SH-SY5Y (cell line): ENCODE measurements around the gene CTDSP1.

Experiments used
- GATA2 ChIP-seq: IDR thresholded peaks from 2 replicates; pipeline ENCODE4 v1.6.1; 2011; ENCODE audit warnings: mild to moderate bottlenecking, low read depth, low read length
- GATA3 ChIP-seq: IDR thresholded peaks from 2 replicates; pipeline ENCODE4 v1.6.1; 2011; ENCODE audit warnings: low read depth, mild to moderate bottlenecking, low read length, moderate library complexity

CTDSP1 gene

DNA sequence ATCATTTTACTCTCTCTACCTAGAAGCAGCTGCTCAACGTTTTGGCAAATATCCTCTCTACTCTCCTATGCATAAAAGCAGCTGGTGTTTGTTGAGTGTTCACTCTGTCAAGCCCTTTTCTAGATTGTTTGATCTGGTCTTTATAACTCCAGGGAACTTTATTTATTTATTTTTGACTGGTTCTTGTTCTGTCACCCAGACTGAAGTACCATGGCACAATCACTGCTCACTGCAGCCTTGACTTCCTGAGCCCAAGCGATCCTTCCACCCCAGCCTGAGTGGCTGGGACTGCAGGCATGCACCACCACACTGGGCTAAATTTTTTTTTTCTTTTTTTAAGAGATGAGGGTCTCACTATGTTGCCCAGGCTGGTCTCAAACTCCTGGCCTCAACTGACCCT lies 30.3 kb upstream of the CTDSP1 start:
- TF ChIP-seq GATA2, result no peak

DNA sequence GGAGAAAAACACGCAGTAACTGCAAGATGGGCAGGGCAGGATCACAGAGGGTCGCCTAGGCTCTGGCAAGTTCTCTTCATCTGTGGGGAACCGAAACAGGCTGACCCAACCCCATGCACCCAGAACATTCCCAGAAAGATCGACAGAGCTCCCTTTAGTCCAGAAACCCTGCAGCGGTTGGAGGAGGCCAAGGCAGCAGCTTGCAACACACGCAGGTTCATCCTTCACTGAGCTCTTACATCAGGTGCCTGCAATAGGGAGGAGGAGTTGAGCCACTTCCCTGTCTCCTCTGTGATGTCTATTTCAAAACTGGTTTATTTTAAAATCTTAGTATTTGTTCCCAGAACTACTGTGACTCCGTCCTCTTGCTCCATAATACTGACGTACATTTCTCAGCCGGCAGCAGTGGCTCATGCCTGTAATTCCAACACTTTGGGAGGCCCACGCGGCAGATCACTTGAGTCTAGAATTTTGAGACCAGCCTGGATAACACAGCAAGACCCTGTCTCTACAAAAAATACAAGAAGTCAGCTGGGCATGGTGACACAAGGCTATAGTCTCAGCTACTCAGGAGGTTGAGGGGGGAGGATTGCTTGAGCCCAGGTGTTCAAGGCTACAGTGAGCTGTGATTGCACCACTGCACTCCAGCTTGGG lies 29.1 kb upstream of the CTDSP1 start:
- TF ChIP-seq GATA2 (no peak), GATA3 (no peak)

DNA sequence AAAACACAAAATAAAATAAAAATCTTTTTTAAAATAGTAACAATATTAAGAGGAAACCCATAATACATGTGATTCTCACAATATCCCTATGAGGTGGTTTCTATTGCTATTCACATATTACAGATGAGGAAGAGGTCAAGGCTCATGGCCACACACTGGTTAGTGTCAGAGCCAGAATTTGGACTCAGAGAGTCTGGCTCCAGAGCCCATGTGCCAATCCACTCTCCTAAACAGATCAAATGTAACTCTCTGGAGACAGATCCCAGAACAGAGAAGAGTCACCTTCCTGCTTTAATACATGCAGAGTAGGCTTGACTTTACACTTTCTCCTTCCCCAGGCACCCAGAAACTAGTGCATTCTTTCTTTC lies 27.7 kb upstream of the CTDSP1 start:
- no peak for TF ChIP-seq GATA3
- TF ChIP-seq GATA2, result no peak

DNA sequence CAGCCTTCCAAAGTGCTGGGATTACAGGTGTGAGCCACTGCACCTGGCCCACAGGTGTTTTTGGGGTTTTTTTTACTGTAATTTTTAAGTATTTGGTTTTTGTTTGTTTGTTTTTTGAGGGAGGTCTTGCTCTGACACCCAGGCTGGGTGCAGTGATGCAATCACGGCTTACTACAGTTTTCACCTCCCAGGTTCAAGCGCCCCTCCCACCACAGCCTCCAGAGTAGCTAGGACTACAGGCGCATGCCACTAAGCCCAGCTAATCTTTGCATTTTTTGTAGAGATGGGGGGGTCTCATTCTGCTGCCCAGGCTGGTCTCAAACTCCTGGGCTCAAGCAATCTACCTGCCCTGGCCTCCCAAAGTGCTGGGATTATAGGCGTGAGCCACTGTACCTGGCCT lies 24.9 kb upstream of the CTDSP1 start:
- no peak for TF ChIP-seq GATA2
- no peak for TF ChIP-seq GATA3

DNA sequence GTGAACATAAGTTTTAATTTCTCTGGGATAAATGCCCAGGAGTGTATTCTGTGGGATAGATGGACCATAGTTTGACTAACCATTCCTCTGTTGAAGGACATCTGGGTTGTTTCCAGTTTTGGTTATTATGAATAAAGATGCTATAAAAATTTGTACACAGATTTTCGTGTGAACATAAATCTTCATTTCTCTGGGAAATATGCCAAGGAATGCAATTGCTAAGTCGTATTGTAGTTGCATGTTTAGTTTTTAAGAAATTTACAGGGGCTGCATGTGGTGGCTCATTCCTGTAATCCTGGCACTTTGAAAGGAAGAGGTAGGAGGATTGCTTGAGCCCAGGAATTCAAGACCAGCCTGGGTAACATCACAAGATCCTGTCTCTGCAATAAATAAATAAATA lies 24.5 kb upstream of the CTDSP1 start:
- no peak for TF ChIP-seq GATA2
- TF ChIP-seq GATA3, result no peak

DNA sequence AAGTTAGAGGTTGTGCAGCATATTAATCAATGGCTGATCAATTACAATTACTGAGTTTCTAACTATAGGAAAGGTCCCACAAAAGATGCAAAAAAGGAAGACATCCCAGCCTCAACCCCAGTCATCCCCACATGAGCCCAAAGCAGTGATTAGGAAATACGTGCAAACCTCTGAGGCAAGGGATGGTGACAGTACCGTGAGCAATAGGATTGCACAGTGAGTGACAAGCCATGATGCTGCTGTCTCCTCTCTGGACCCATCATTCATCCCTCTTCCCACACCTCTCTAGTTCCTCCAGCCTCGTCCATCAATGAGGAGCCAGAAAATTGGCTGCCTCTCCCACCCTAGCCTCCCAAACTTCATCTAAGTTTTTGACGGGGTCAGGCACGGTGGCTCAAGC lies 21.6 kb upstream of the CTDSP1 start:
- TF ChIP-seq GATA3, result no peak
- no peak for TF ChIP-seq GATA2

DNA sequence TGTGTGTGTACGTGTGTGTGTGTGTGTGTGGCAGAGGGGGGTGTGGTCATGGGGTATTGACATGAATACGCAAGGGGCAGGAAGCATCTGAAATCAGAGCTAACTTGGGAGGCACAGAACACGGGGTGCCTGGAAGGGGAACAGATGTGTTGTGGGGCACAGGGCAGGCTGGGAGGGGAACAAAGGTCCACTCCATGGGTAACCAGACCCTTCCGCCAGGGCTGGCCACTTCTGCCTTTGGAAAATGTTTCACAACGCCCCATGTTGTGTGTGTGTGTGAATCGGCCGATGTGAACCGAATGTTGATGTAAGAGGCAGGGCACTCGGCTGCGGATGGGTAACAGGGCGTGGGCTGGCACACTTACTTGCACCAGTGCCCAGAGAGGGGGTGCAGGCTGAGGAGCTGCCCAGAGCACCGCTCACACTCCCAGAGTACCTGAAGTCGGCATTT lies 17.7 kb upstream of the CTDSP1 start, which contains the start of gene SLC11A1:
Gene SLC11A1 (plus strand): TSS at position 358 of the 451 bp plus-strand sequence. CDS start 96 bp downstream, outside the sequence.
- TF ChIP-seq GATA3 (no peak), GATA2 (no peak)

DNA sequence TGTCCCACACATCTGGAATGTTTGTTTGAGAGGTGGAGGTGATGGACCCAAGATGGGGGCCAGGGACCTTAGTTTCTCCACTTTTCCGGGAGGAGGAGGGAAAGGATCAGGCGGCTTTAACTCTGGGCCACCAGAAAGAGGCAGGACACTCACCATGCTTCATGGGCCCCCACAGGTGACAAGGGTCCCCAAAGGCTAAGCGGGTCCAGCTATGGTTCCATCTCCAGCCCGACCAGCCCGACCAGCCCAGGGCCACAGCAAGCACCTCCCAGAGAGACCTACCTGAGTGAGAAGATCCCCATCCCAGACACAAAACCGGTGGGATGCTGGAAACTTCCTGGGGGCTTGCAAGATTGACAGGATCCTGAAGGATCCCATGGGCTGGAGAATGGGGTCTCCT lies 16.9 kb upstream of the CTDSP1 start:
- TF ChIP-seq GATA3 (no peak), GATA2 (no peak)

DNA sequence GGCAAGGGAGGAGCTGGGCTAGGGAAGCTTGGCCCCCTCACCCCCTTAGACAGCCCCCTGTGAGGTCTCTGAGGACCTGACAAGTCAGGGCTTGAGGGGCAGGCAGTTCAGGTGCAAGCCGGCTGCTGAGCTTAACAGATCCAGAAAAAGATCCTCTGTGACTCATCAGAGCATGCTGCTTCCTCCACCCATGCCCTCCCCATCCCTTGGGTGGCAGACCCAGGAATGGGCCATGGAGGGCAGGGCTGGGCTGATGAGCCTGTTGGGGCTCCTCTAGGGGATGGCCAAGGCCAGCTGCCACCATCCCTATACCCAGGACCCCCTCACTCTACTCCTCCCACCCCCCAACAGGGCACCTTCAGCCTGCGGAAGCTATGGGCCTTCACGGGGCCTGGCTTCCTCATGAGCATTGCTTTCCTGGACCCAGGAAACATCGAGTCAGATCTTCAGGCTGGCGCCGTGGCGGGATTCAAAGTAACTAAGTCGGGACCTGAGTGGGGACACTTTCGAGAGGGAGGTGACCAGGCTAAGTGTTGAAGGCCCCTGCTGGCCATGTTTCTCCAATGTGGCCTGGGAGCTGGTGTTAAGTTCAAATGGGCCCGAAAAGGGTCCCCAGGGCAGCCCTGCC lies 15.7 kb upstream of the CTDSP1 start:
- no peak for TF ChIP-seq GATA3
- no peak for TF ChIP-seq GATA2

DNA sequence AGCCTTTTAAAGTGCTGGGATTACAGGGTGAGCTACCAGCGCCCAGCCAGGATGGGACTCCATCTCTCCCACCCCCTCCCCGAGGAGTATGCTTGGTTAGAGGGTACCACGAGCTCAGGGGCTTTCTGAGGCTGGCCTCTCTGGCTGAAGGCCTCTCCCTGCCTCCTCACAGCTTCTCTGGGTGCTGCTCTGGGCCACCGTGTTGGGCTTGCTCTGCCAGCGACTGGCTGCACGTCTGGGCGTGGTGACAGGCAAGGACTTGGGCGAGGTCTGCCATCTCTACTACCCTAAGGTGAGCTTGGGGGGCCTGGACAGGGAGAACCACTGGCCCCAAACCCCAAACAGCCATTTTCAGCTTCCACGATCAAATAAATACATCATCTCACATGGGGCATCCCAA lies 14.7 kb upstream of the CTDSP1 start:
- TF ChIP-seq GATA2 (no peak), GATA3 (no peak)

DNA sequence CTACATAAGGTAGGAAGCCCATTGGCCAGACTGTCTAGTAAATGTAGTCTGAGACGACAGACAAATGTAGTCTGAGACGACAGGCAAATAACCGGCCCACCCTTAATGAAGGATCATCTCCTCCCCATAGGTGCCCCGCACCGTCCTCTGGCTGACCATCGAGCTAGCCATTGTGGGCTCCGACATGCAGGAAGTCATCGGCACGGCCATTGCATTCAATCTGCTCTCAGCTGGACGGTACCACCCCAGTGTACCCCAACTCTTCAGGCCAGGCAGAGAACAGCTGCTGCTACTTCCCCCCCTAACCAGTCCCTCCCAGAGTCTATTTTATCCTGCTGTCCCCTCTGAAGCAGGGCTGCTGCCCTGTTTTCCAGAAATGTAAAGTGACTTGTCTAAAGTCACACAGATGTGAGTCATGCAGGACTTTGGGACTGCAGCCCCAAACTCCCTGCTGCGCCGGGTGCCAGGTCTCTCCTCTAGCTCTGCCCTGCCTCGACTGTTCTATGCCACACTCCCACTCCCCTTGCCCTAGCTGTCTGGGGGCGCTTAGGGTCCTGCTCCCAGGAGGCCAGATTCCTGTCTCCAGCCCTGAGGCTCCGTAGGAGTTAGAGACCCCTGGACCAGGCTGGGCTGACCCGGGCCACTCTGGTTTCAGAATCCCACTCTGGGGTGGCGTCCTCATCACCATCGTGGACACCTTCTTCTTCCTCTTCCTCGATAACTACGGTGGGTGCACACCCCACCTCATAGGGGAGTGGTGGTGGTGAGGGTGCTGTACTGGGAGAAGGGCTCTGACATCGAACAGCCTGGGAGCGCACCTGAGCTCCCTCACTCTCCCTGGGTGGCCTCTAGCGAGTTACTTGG lies 12.9 kb upstream of the CTDSP1 start:
- TF ChIP-seq GATA3 (no peak), GATA2 (no peak)

DNA sequence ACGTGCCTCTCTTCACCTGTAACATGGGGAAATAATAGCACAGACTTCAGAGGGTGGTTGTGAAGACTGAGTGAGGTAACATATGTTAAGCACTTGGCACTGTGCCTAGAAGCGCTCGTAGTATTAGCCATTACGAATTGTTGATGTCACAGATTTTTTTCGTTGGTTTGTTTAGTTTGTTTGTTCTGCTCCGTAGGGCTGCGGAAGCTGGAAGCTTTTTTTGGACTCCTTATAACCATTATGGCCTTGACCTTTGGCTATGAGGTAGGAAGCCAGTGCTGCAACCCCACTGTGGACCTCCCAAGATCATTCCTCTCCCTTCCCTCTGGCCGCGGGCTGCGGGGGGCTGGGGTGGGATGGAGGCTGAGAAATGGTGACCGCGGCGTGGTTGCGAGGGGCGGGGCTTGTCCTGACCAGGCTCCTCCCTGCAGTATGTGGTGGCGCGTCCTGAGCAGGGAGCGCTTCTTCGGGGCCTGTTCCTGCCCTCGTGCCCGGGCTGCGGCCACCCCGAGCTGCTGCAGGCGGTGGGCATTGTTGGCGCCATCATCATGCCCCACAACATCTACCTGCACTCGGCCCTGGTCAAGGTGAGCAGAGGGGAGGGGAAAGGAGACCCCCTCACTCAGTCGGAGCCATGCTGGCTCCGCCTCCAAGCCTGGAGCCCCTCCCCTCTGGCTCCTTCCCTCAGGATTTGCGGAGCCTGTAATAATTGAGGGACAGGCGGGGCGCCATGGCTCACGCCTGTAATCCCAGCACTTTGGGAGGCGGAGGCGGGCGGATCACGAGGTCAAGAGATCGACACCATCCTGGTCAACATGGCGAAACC lies 12.1 kb upstream of the CTDSP1 start:
- TF ChIP-seq GATA2, result no peak
- TF ChIP-seq GATA3, result no peak

DNA sequence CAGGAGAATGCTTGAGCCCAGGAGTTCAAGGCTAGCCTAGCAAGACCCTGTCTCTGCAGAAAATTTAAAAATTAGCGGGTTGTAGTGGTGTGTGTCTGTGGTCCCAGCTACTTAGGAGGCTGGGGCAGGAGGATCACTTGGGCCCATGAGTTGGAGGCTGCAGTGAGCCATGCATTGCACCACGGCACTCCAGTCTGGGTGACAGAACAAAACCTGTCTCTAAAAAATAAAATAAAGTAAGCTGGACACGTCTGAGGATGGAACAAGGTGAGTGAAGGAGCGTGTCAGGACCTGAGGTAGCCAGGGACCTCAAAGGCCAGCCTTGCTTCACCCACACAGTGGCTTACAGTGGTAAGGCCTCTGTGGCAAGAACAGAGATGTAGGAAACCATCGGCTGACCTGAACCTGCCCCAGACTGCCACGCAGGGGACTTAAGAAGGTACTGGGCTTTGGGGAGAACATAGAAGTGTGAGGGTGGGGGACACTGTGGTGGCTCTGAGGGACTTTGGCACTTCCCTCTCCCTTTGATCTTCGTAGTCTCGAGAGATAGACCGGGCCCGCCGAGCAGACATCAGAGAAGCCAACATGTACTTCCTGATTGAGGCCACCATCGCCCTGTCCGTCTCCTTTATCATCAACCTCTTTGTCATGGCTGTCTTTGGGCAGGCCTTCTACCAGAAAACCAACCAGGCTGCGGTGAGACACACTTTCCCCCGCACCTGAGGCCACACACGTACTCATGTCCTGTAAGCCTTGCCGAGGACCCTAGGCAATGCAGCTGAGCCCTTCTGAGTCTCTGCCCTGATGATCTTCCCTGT lies 10.1 kb upstream of the CTDSP1 start:
- no peak for TF ChIP-seq GATA2
- no peak for TF ChIP-seq GATA3
